Gastroesophageal sphincter (tissue), 4 donors: ENCODE data around the gene COL5A1. TPM values are rescaled to one million over a fixed set of nuclear protein-coding genes. Genes with fewer than 3 reads are reported as not detected.

Experiments
- ATAC-seq: fragments of 150-250 bp; one replicate; pipeline ENCODE4 v1.9.1; 2016; ENCODE audit warnings: mild to moderate bottlenecking, moderate library complexity
- H3K27ac ChIP-seq, 4 donors: fragments of 200-600 bp; sonication (generic) in 3 of 4; 1 replicate in 3 of 4; 2 replicates in 1 of 4; pipeline ENCODE4 v1.5.1; 2016 to 2019
- H3K27me3 ChIP-seq: fragments of 200-600 bp; sonication (generic); one replicate; pipeline ENCODE4 v1.5.1; 2019
- H3K36me3 ChIP-seq, 2 donors: fragments of 200-600 bp; sonication (generic); one replicate each; pipeline ENCODE4 v1.5.1; 2019; ENCODE audit warnings: control low read depth in 1 of 2
- H3K4me1 ChIP-seq, 3 donors: fragments of 200-600 bp; sonication (generic); 1 replicate in 2 of 3; 2 replicates in 1 of 3; pipeline ENCODE4 v1.5.1; 2016 to 2019; ENCODE audit warnings: control low read depth in 2 of 3
- H3K4me3 ChIP-seq, 2 donors: fragments of 200-600 bp; sonication (generic); one replicate each; pipeline ENCODE4 v1.5.1; 2019; ENCODE audit warnings: mild to moderate bottlenecking in 1 of 2, moderate library complexity in 1 of 2
- H3K9me3 ChIP-seq, 3 donors: fragments of 200-600 bp; sonication (generic); one replicate each; pipeline ENCODE4 v1.5.1; 2017 to 2019; ENCODE audit warnings: control low read depth in 2 of 3
- EP300 ChIP-seq: sonication (generic); formaldehyde crosslinking; IDR thresholded peaks from one replicate; pipeline ENCODE4 v1.6.1; 2017; ENCODE audit warnings: antibody characterized with exemption, mild to moderate bottlenecking
- POLR2A ChIP-seq, 2 donors: fragments of 450-650 bp; IDR thresholded peaks; one replicate each; pipeline ENCODE4 v1.6.1; 2017; ENCODE audit warnings: antibody characterized with exemption in 2 of 2, mild to moderate bottlenecking in 2 of 2, moderate library complexity in 1 of 2
- POLR2AphosphoS5 ChIP-seq: sonication (generic); formaldehyde crosslinking; IDR thresholded peaks from one replicate; pipeline ENCODE4 v1.6.1; 2017; ENCODE audit warnings: antibody characterized with exemption
- WGBS, 2 donors: methylation state at CpG; one replicate each; pipeline ENCODE4 v1.1.5; 2018; ENCODE audit warnings: low coverage in 1 of 2; 5-methylcytosine and 5-hydroxymethylcytosine counted together
- total RNA-seq, 4 donors: library from RNA; depleted of rRNA; stranded (reverse); fragments of >200 nt; gene quantifications; one replicate each; pipeline ENCODE4 v1.1.0, GENCODE V29; 2016
- TF ChIP-seq, protein P1 (sequence below), 4 experiments: fragments of 200-600 bp in 2 of 4; fragments of 450-650 bp in 2 of 4; sonication (generic) in 1 of 4; IDR thresholded peaks; one replicate each; pipeline ENCODE4 v1.5.1; 2017 to 2019; ENCODE audit warnings: antibody characterized with exemption in 4 of 4, mild to moderate bottlenecking in 2 of 4, moderate library complexity in 2 of 4

Gene COL5A1
- total RNA-seq, 4 donors from 2014 or later: 48.5 to 86.4 (median 74.9) TPM

- 72 to 79% methylated on average over 7 to 9 of the region's 9 CpGs for WGBS, 2 donors
- Histone ChIP-seq H3K36me3 (peaks cover 0 to 100% of the 10 kb centered on the region in 2 donors), H3K27me3 (no peaks in the 10 kb centered on the region), H3K27ac (no peak overlapping the region), H3K4me3 (no peak overlapping the region), H3K4me1 (no peaks in the 10 kb centered on the region), H3K9me3 (no peaks in the 10 kb centered on the region)
- TF ChIP-seq, protein P1, sequence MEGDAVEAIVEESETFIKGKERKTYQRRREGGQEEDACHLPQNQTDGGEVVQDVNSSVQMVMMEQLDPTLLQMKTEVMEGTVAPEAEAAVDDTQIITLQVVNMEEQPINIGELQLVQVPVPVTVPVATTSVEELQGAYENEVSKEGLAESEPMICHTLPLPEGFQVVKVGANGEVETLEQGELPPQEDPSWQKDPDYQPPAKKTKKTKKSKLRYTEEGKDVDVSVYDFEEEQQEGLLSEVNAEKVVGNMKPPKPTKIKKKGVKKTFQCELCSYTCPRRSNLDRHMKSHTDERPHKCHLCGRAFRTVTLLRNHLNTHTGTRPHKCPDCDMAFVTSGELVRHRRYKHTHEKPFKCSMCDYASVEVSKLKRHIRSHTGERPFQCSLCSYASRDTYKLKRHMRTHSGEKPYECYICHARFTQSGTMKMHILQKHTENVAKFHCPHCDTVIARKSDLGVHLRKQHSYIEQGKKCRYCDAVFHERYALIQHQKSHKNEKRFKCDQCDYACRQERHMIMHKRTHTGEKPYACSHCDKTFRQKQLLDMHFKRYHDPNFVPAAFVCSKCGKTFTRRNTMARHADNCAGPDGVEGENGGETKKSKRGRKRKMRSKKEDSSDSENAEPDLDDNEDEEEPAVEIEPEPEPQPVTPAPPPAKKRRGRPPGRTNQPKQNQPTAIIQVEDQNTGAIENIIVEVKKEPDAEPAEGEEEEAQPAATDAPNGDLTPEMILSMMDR (IDR thresholded peaks at IDR 0.05): no peak
- no peak for TF ChIP-seq POLR2A (IDR thresholded peaks at IDR 0.05)
- no peak for TF ChIP-seq EP300
- no peak for TF ChIP-seq POLR2AphosphoS5
- no peak for ATAC-seq
Measured at GRCh38 chr9:134758949-134759607, 117.5 kb downstream of the COL5A1 start.

GRCh38 chr9:134759913-134760312, 118.3 kb downstream of the COL5A1 start:
- Histone ChIP-seq H3K4me1 (peaks cover 0 to 4% (median 0%) of the 10 kb centered on the region in 3 donors), H3K27ac (no peak overlapping the region), H3K27me3 (no peaks in the 10 kb centered on the region), H3K4me3 (no peak overlapping the region), H3K9me3 (no peaks in the 10 kb centered on the region), H3K36me3 (peaks cover 0 to 97% of the 10 kb centered on the region in 2 donors)
- WGBS, 2 donors: 82 to 100% methylated on average over 3 to 7 of the region's 8 CpGs
- TF ChIP-seq POLR2AphosphoS5 (no peak), EP300 (no peak), POLR2A (IDR thresholded peaks at IDR 0.05) (no peak)
- TF ChIP-seq, protein P1 (IDR thresholded peaks at IDR 0.05): no peak
- no peak for ATAC-seq

DNA sequence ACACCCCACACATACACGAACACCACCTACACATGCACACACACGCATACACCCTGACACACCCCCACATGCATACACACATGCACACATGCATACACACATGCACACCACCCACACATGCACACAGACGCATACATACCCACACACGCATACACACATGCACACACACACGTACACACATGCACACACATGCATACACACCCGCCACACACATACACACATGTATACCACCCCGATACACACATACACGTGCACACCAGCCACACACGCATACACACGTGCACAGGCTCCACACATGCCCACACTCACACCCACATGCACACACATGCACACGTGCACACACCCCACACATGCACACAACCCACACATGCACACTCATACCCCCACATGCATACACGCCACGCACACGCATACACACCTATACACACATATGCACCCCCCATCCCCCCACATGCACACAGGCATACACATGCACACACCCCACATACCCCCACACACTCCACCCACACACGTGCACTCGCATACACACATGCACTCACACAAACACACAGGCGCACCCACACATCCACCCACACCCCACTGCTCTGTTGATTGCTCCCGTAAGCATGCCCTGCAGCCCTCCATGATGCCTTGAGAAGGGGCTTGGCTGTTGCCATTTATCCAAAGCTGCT, 119.3 kb downstream of the COL5A1 start:
- Histone ChIP-seq H3K4me1 (peaks cover 0 to 5% (median 0%) of the 10 kb centered on the region in 3 donors), H3K4me3 (no peak overlapping the region), H3K36me3 (peaks cover 0 to 97% of the 10 kb centered on the region in 2 donors), H3K27ac (no peak overlapping the region), H3K27me3 (no peaks in the 10 kb centered on the region), H3K9me3 (no peaks in the 10 kb centered on the region)
- no peak for TF ChIP-seq EP300
- TF ChIP-seq, protein P1 (IDR thresholded peaks at IDR 0.05): no peak
- WGBS, 2 donors: 90 to 95% methylated on average over 14 to 16 of the region's 18 CpGs
- no peak for ATAC-seq

DNA sequence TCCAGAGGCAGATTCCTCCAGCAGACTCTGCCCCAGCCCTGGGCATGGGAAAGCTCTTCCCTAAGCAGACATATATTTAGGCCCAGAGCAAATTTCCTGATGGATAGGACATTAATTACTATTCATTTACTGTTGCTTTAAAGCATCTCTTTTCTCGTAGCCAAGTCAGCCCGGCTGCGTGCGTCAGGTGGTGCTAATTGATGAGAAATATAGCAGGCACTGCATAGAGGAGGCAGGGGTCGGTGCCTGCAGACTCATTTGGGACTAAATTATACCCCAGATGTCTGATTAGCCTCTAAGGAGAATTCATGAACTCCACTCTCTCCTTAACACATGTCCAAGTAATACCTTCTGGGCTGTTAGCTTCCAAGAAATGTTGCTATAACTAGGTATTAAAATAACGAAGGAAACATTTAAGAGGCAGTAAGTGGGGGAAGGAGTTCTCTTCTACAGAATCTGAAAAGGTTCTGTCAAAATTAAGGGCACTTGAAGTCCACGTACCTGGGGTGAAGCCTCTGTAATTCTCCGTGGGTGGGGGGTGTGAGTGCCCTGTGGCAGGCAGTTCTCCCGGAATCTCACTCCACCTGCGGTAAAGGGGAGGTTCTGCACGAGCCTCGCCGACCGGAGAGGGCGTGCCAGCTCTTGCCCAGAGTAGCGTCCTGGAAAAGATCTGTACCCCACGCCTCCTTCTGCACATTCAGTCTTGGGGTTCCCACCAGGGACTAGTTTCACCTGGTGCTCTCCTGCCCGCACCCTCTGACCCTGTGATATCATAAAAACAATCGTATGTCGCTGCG, 123.1 kb downstream of the COL5A1 start:
- peaks cover 0 to 10% (median 0%) of the 10 kb centered on the region in 3 donors for H3K4me1 ChIP-seq
- no peak for TF ChIP-seq POLR2AphosphoS5
- no peak for TF ChIP-seq EP300
- TF ChIP-seq, protein P1 (IDR thresholded peaks at IDR 0.05): no peak
- TF ChIP-seq POLR2A (IDR thresholded peaks at IDR 0.05): no peak
- 54 to 83% methylated on average over 6 to 11 of the region's 21 CpGs for WGBS, 2 donors
- no peak overlapping the region for H3K4me3 ChIP-seq
- no peak for ATAC-seq
- H3K36me3 ChIP-seq: peaks cover 0 to 97% of the 10 kb centered on the region in 2 donors
- H3K27ac ChIP-seq: no peak overlapping the region
- H3K9me3 ChIP-seq: no peaks in the 10 kb centered on the region
- H3K27me3 ChIP-seq: no peaks in the 10 kb centered on the region
